ENCODE data around the gene ENOSF1. TPM values are rescaled to one million over a fixed set of nuclear protein-coding genes. Genes with fewer than 3 reads are reported as not detected.
"Not testable (repeated sequence)": the region's sequence is repeated elsewhere in the genome, so short reads cannot be mapped to it uniquely, and the experiment has no call there.

The ENOSF1 gene
- total RNA-seq, 5 donors from 2014 or later (not counting 1 experiment from before 2014, with no cell fraction given), result 70.8 to 97.6 (median 75.8) TPM

DNA sequence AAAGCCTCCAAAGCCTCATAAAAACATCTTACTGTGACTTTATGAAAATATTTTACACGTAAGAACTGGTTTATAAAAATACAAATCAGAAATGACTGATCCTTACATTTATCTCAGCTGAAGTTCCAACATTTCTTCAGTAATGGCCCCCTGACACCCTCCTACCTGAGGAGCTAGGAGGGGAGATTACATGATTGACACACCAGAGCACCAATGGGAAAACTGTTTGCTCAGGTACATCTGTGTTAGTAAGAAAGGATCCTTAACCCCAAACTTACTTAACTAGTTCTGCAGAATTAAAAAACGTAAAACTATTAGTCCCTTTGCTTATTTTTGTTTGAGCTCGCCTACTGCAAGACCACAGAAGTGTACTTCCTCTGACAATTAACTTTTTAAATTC is 27.0 kb downstream of the ENOSF1 start:
- peaks cover 0 to 17% of the 10 kb centered on the region in 2 donors for H3K36me3 ChIP-seq (ENCODE audit: control insufficient read depth in 2 of 2, extremely low read depth in 1 of 2, insufficient read depth in 1 of 2, low read length in 1 of 2)
- Mint-ChIP-seq H3K4me3 (no peak overlapping the region), H3K36me3 (peaks cover 29% of the 10 kb centered on the region), H3K27ac (no peak overlapping the region), H3K4me1 (peaks cover 11 to 19% (median 16%) of the 10 kb centered on the region in 3 donors), H3K9me3 (no peaks in the 10 kb centered on the region), H3K27me3 (no peaks in the 10 kb centered on the region)
- H3K27me3 ChIP-seq (replicated peaks in 1 of 2; ENCODE audit: control insufficient read depth in 2 of 2, extremely low read depth in 1 of 2, insufficient read depth in 2 of 2, low read length in 1 of 2), result no peaks in the 10 kb centered on the region
- no CpG with 5 or more reads among the region's 3 CpGs for WGBS (ENCODE audit: insufficient coverage)
- no peaks in the 10 kb centered on the region for H3K9me3 ChIP-seq
- ChIA-PET POLR2A (no interaction called here), CTCF (interaction anchor here in 1 of 2 donors (0.7 kb wide), 1 partner anchor 23 kb away, joined by 3 read pairs; no protein-coding TSS in a partner anchor)
- no peak overlapping the region for H3K27ac ChIP-seq (ENCODE audit: low read length)
- ATAC-seq (replicated peaks in 1 of 4), result no peak
- H3K4me1 ChIP-seq (ENCODE audit: control insufficient read depth in 1 of 2, extremely low read depth in 1 of 2, insufficient read depth in 2 of 2, low read length in 2 of 2), result peaks cover 4 to 23% of the 10 kb centered on the region in 2 experiments
- no peak for DNase-seq
- H3K4me3 ChIP-seq (ENCODE audit: control insufficient read depth in 1 of 2, extremely low read depth in 1 of 2, low read length in 1 of 2), result no peak overlapping the region

DNA sequence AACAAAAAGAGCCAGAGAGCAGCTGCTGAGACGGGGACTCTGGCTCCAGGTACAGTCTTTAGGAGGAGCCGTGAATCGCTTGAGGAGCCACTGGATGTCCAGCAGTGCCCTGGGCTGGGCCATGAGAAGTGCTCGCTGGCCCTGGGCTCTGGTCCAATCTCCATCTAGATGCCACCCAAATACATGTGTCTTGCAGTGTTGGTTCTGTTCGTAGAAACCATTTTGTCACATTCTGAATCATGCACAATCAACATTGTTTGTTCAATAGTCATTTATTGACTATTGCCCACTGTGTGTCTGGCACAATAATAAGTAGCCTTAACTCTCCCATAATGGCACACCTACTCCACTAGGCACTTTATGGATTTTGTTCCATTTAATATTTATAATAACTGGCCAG is 28.9 kb downstream of the ENOSF1 start:
- Histone ChIP-seq H3K4me3 (ENCODE audit: control insufficient read depth in 1 of 2, extremely low read depth in 1 of 2, low read length in 1 of 2) (no peak overlapping the region), H3K27ac (ENCODE audit: low read length) (no peak overlapping the region), H3K4me1 (ENCODE audit: control insufficient read depth in 1 of 2, extremely low read depth in 1 of 2, insufficient read depth in 2 of 2, low read length in 2 of 2) (peaks cover 4 to 23% of the 10 kb centered on the region in 2 experiments), H3K36me3 (ENCODE audit: control insufficient read depth in 2 of 2, extremely low read depth in 1 of 2, insufficient read depth in 1 of 2, low read length in 1 of 2) (peaks cover 0 to 22% of the 10 kb centered on the region in 2 donors), H3K27me3 (replicated peaks in 1 of 2; ENCODE audit: control insufficient read depth in 2 of 2, extremely low read depth in 1 of 2, insufficient read depth in 2 of 2, low read length in 1 of 2) (no peaks in the 10 kb centered on the region), H3K9me3 (no peaks in the 10 kb centered on the region)
- H3K27ac Mint-ChIP-seq, result no peak overlapping the region
- ChIA-PET CTCF (interaction anchor here in 1 of 2 donors (0.9 kb wide), 1 partner anchor 27 kb away, joined by 4 read pairs; no protein-coding TSS in a partner anchor), POLR2A (interaction anchor here in 1 of 2 donors (0.5 kb wide), 1 partner anchor 1873 kb away, joined by 3 read pairs; no protein-coding TSS in a partner anchor)
- peaks cover 34% of the 10 kb centered on the region for H3K36me3 Mint-ChIP-seq
- no peaks in the 10 kb centered on the region for H3K27me3 Mint-ChIP-seq
- WGBS (ENCODE audit: insufficient coverage), result 84% methylated on average over 4 of the region's 5 CpGs
- DNase-seq, result no peak
- H3K4me3 Mint-ChIP-seq, result no peak overlapping the region
- peaks cover 11 to 21% (median 16%) of the 10 kb centered on the region in 3 donors for H3K4me1 Mint-ChIP-seq
- no peaks in the 10 kb centered on the region for H3K9me3 Mint-ChIP-seq
- no peak for ATAC-seq (replicated peaks in 1 of 4)

DNA sequence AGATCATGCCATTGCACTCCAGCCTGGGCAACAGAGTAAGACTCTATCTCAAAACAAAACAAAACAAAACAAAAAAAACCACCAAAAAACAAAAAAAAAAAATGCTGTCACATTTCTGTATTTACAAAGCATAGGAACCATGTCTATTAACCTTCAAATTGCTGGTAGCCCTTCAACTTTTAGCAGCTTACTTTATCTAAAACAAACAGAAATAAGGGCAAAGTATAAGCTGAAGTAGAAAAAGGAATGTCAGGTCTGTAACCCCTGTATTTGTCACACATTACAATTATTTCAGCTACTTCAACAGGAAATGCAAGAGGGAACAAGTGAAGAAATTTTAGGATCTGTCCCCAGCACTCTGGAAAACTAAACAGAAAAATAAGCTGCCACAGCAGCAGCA is 29.6 kb downstream of the ENOSF1 start:
- DNase-seq (no peak), ATAC-seq (replicated peaks in 1 of 4) (no peak)
- no peaks in the 10 kb centered on the region for H3K27me3 Mint-ChIP-seq
- Histone ChIP-seq H3K27ac (ENCODE audit: low read length) (no peak overlapping the region), H3K27me3 (replicated peaks in 1 of 2; ENCODE audit: control insufficient read depth in 2 of 2, extremely low read depth in 1 of 2, insufficient read depth in 2 of 2, low read length in 1 of 2) (no peaks in the 10 kb centered on the region), H3K4me1 (ENCODE audit: control insufficient read depth in 1 of 2, extremely low read depth in 1 of 2, insufficient read depth in 2 of 2, low read length in 2 of 2) (peaks cover 4 to 23% of the 10 kb centered on the region in 2 experiments), H3K9me3 (no peaks in the 10 kb centered on the region), H3K36me3 (ENCODE audit: control insufficient read depth in 2 of 2, extremely low read depth in 1 of 2, insufficient read depth in 1 of 2, low read length in 1 of 2) (peaks cover 0 to 23% of the 10 kb centered on the region in 2 donors), H3K4me3 (ENCODE audit: control insufficient read depth in 1 of 2, extremely low read depth in 1 of 2, low read length in 1 of 2) (no peak overlapping the region)
- CTCF ChIA-PET, result no interaction called here
- H3K9me3 Mint-ChIP-seq, result no peaks in the 10 kb centered on the region
- H3K27ac Mint-ChIP-seq, result no peak overlapping the region
- POLR2A ChIA-PET, result no interaction called here
- no peak overlapping the region for H3K4me3 Mint-ChIP-seq
- H3K4me1 Mint-ChIP-seq, result peaks cover 11 to 21% (median 16%) of the 10 kb centered on the region in 3 donors
- H3K36me3 Mint-ChIP-seq, result peaks cover 34% of the 10 kb centered on the region

DNA sequence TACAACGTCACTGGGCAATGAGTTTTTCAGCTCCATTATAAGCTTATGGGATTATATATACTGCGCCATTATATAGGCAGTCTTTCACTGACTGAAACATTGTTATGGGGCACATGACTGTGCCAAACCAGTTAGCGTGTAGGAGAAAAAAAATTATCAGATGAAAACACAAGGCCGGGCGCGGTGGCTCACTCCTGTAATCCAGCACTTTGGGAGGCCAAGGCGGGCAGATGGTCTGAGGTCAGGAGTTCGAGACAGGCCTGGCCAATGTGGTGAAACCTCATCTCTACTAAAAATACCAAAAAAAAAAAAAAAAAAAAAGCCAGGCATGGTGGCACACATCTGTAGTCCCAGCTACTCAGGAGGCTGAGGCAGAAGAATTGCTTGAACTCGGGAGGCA is 30.0 kb downstream of the ENOSF1 start:
- H3K9me3 ChIP-seq; H3K4me3 ChIP-seq (ENCODE audit: control insufficient read depth in 1 of 2, extremely low read depth in 1 of 2, low read length in 1 of 2); H3K27ac ChIP-seq (ENCODE audit: low read length); DNase-seq; H3K9me3 Mint-ChIP-seq; H3K27ac Mint-ChIP-seq; H3K27me3 ChIP-seq (replicated peaks in 1 of 2; ENCODE audit: control insufficient read depth in 2 of 2, extremely low read depth in 1 of 2, insufficient read depth in 2 of 2, low read length in 1 of 2); ATAC-seq (replicated peaks in 1 of 4); POLR2A ChIA-PET; H3K27me3 Mint-ChIP-seq: not testable (repeated sequence)
- Mint-ChIP-seq H3K4me1 (peaks cover 11 to 21% (median 16%) of the 10 kb centered on the region in 3 donors), H3K36me3 (peaks cover 34% of the 10 kb centered on the region), H3K4me3 (peak overlapping the region in 1 of 3 donors; percentile 18)
- H3K36me3 ChIP-seq (ENCODE audit: control insufficient read depth in 2 of 2, extremely low read depth in 1 of 2, insufficient read depth in 1 of 2, low read length in 1 of 2), result peaks cover 0 to 25% of the 10 kb centered on the region in 2 donors
- 80% methylated on average over 1 of the region's 9 CpGs for WGBS (ENCODE audit: insufficient coverage)
- peaks cover 4 to 23% of the 10 kb centered on the region in 2 experiments for H3K4me1 ChIP-seq (ENCODE audit: control insufficient read depth in 1 of 2, extremely low read depth in 1 of 2, insufficient read depth in 2 of 2, low read length in 2 of 2)
- CTCF ChIA-PET, result interaction anchor here in 1 of 2 donors (0.6 to 0.8 kb wide), 2 partner anchors 132 to 148 kb away, joined by 3 read pairs; no protein-coding TSS in a partner anchor

DNA sequence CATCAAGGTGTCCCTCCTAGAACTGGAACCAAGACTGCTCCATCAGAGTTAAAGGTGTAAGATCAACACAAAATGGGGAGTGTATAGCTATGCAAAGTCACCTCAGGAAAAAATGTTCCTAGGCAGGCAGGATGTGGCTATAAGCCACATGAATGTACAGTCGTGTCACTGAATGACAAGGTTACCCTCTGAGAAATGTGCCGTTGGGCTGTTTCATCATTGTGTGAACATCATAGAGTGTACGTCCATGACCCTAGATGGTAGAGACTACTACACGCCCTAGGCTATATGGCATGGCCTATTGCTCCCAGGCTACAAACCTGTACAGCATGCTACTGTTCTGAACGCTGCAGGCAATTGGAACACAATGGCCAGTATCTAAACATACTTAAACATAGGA is 30.4 kb downstream of the ENOSF1 start:
- Mint-ChIP-seq H3K9me3 (no peaks in the 10 kb centered on the region), H3K36me3 (peaks cover 36% of the 10 kb centered on the region), H3K4me3 (peak overlapping the region in 1 of 3 donors; percentile 18), H3K27ac (peak overlapping the region in 1 of 2 donors; percentile 15), H3K27me3 (no peaks in the 10 kb centered on the region), H3K4me1 (peaks cover 11 to 21% (median 16%) of the 10 kb centered on the region in 3 donors)
- H3K36me3 ChIP-seq (ENCODE audit: control insufficient read depth in 2 of 2, extremely low read depth in 1 of 2, insufficient read depth in 1 of 2, low read length in 1 of 2), result peaks cover 0 to 28% of the 10 kb centered on the region in 2 donors
- H3K27me3 ChIP-seq (replicated peaks in 1 of 2; ENCODE audit: control insufficient read depth in 2 of 2, extremely low read depth in 1 of 2, insufficient read depth in 2 of 2, low read length in 1 of 2), result no peaks in the 10 kb centered on the region
- H3K27ac ChIP-seq (ENCODE audit: low read length), result no peak overlapping the region
- POLR2A ChIA-PET, result no interaction called here
- DNase-seq (peak in 29 of 35 experiments; percentile 3 to 66 (median 33)), ATAC-seq (replicated peaks in 1 of 4) (peak; percentile 85 to 99 (median 88))
- H3K4me3 ChIP-seq (ENCODE audit: control insufficient read depth in 1 of 2, extremely low read depth in 1 of 2, low read length in 1 of 2), result no peak overlapping the region
- CTCF ChIA-PET, result interaction anchor here in 1 of 2 donors (0.6 to 0.8 kb wide), 2 partner anchors 132 to 148 kb away, joined by 3 read pairs; no protein-coding TSS in a partner anchor
- no peaks in the 10 kb centered on the region for H3K9me3 ChIP-seq
- H3K4me1 ChIP-seq (ENCODE audit: control insufficient read depth in 1 of 2, extremely low read depth in 1 of 2, insufficient read depth in 2 of 2, low read length in 2 of 2), result peaks cover 4 to 23% of the 10 kb centered on the region in 2 experiments
- 3% methylated on average over 4 of the region's 5 CpGs for WGBS (ENCODE audit: insufficient coverage)

DNA sequence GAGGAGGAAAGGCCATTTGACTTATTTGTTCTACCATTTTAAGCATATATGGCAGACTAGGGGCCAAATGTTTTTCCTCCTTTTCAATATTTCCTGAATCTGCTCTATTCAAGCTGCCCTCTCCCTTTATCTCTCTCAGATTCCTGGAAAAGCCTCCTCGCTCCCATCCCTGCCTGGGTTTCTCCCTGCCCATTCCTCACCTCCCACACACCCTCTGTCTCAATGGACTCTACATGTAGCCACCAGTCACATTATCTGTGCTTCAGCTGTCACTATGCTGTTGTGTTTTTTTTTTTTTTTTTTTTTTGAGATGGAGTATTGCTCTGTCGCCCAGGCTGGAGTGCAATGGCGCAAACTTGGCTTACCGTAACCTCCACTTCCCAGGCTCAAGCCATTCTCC is 32.0 kb downstream of the ENOSF1 start:
- POLR2A ChIA-PET, result no interaction called here
- no peak for DNase-seq
- CTCF ChIA-PET, result no interaction called here
- peaks cover 11 to 21% (median 16%) of the 10 kb centered on the region in 3 donors for H3K4me1 Mint-ChIP-seq
- no peaks in the 10 kb centered on the region for H3K9me3 ChIP-seq
- H3K4me1 ChIP-seq (ENCODE audit: control insufficient read depth in 1 of 2, extremely low read depth in 1 of 2, insufficient read depth in 2 of 2, low read length in 2 of 2), result peaks cover 4 to 23% of the 10 kb centered on the region in 2 experiments
- no peak overlapping the region for H3K27ac ChIP-seq (ENCODE audit: low read length)
- H3K36me3 ChIP-seq (ENCODE audit: control insufficient read depth in 2 of 2, extremely low read depth in 1 of 2, insufficient read depth in 1 of 2, low read length in 1 of 2), result peaks cover 0 to 35% of the 10 kb centered on the region in 2 donors
- no peak for ATAC-seq (replicated peaks in 1 of 4)
- no peaks in the 10 kb centered on the region for H3K27me3 Mint-ChIP-seq
- no peak overlapping the region for H3K4me3 Mint-ChIP-seq
- no peak overlapping the region for H3K4me3 ChIP-seq (ENCODE audit: control insufficient read depth in 1 of 2, extremely low read depth in 1 of 2, low read length in 1 of 2)
- WGBS (ENCODE audit: insufficient coverage), result 100% methylated on average over 2 of the region's 4 CpGs
- no peaks in the 10 kb centered on the region for H3K27me3 ChIP-seq (replicated peaks in 1 of 2; ENCODE audit: control insufficient read depth in 2 of 2, extremely low read depth in 1 of 2, insufficient read depth in 2 of 2, low read length in 1 of 2)
- peaks cover 42% of the 10 kb centered on the region for H3K36me3 Mint-ChIP-seq
- H3K27ac Mint-ChIP-seq, result no peak overlapping the region
- no peaks in the 10 kb centered on the region for H3K9me3 Mint-ChIP-seq

All from T-cell (primary cell).